SK-N-SH (cell line): ENCODE results near the gene USO1. TPM values are rescaled to one million over a fixed set of nuclear protein-coding genes. Genes with fewer than 3 reads are reported as not detected.

Experiments used
- CTCF ChIA-PET: fragments of 300-600, 350-600 bp; formaldehyde crosslinking; extraction: SDS; loops from one replicate; lab custom pipeline; 2021; lab: Yijun Ruan, JAX
- POLR2A ChIA-PET: fragments of 350-600 bp; sonication (Branson Sonifier 250); formaldehyde crosslinking; extraction: SDS; loops from one replicate; lab custom pipeline; 2020; ENCODE audit warnings: antibody characterized with exemption, inconsistent platforms; lab: Yijun Ruan, JAX
- DNase-seq: peaks from one replicate; pipeline ENCODE4 v3.0.0; 2012
- H2AFZ ChIP-seq: fragments of 200-600 bp; sonication (generic); 2 replicates; pipeline ENCODE4 v1.8.1; 2016; ENCODE audit warnings: antibody characterized with exemption, mild to moderate bottlenecking, low read depth
- H3F3A ChIP-seq: fragments of 200-600 bp; sonication (generic); replicated peaks from 2 replicates; pipeline ENCODE3; 2016; ENCODE audit warnings: antibody characterized with exemption, mild to moderate bottlenecking; ENCODE audit not compliant: insufficient read depth
- H3K27ac ChIP-seq, 2 experiments: fragments of 200-500 bp in 1 of 2; fragments of 200-600 bp in 1 of 2; sonication (Bioruptor generic) in 1 of 2; sonication (generic), shearing (Covaris generic) in 1 of 2; 2 replicates each; pipeline versions ENCODE4 v1.5.1 to v1.6.1; 2014 to 2016; ENCODE audit warnings: low read depth in 2 of 2, inconsistent platforms in 1 of 2, low read length in 1 of 2, mild to moderate bottlenecking in 1 of 2, mixed read lengths in 1 of 2
- H3K27me3 ChIP-seq: fragments of 200-600 bp; sonication (generic), shearing (Covaris generic); 2 replicates; pipeline ENCODE4 v1.6.1; 2016; ENCODE audit warnings: mixed run types; ENCODE audit not compliant: insufficient read depth
- H3K36me3 ChIP-seq, 2 experiments: fragments of 200-500 bp in 1 of 2; fragments of 200-600 bp in 1 of 2; sonication (Bioruptor generic) in 1 of 2; sonication (generic) in 1 of 2; replicated peaks in 1 of 2; 2 replicates each; pipeline versions ENCODE3 to v1.5.1; 2014 to 2016; ENCODE audit warnings: low read length in 1 of 2, mild to moderate bottlenecking in 1 of 2; ENCODE audit not compliant: insufficient read depth in 2 of 2, control insufficient read depth in 1 of 2
- H3K4me1 ChIP-seq, 2 experiments: fragments of 200-500 bp in 1 of 2; fragments of 200-600 bp in 1 of 2; sonication (Bioruptor generic) in 1 of 2; sonication (generic), shearing (Covaris generic) in 1 of 2; 2 replicates each; pipeline versions ENCODE4 v1.5.1 to v1.6.1; 2014 to 2016; ENCODE audit warnings: low read depth in 1 of 2, low read length in 1 of 2, mixed run types in 1 of 2; ENCODE audit not compliant: insufficient read depth in 2 of 2, control insufficient read depth in 1 of 2
- H3K4me2 ChIP-seq: fragments of 200-600 bp; sonication (generic), shearing (Covaris generic); 2 replicates; pipeline ENCODE4 v1.6.1; 2017; ENCODE audit warnings: mixed run types
- H3K4me3 ChIP-seq, 2 experiments: fragments of 200-500 bp in 1 of 2; fragments of 200-600 bp in 1 of 2; sonication (Bioruptor generic) in 1 of 2; sonication (generic), shearing (Covaris generic) in 1 of 2; 2 replicates each; pipeline versions ENCODE4 v1.5.1 to v1.8.1; 2014 to 2016; ENCODE audit warnings: low read depth in 2 of 2, inconsistent platforms in 1 of 2, low read length in 1 of 2, mild to moderate bottlenecking in 1 of 2, mixed read lengths in 1 of 2, moderate library complexity in 1 of 2
- H3K79me2 ChIP-seq: fragments of 200-600 bp; sonication (generic); 2 replicates; pipeline ENCODE4 v1.8.1; 2017; ENCODE audit warnings: mild to moderate bottlenecking; ENCODE audit not compliant: insufficient read depth
- H3K9ac ChIP-seq: fragments of 200-600 bp; sonication (generic); 2 replicates; pipeline ENCODE4 v1.6.1; 2017; ENCODE audit warnings: mixed run types
- H3K9me2 ChIP-seq: fragments of 200-600 bp; sonication (generic); 2 replicates; pipeline ENCODE4 v1.6.1; 2017; ENCODE audit warnings: mixed run types
- H3K9me3 ChIP-seq: fragments of 200-600 bp; sonication (generic); 2 replicates; pipeline ENCODE4 v1.6.1; 2017; ENCODE audit warnings: mixed run types, mild to moderate bottlenecking, moderate library complexity
- H4K20me1 ChIP-seq: fragments of 200-600 bp; sonication (generic); 2 replicates; pipeline ENCODE4 v1.6.1; 2017; ENCODE audit warnings: mild to moderate bottlenecking, mixed run types; ENCODE audit not compliant: insufficient read depth
- CHD2 ChIP-seq: fragments of 150-350 bp; IDR thresholded peaks from 2 replicates; pipeline ENCODE4 v1.6.1; 2018; ENCODE audit warnings: low read length; ENCODE audit not compliant: partially characterized antibody
- EP300 ChIP-seq, 2 experiments: IDR thresholded peaks; 2 replicates each; pipeline versions ENCODE4 v1.4.0 to v1.6.1; 2012; ENCODE audit warnings: borderline replicate concordance in 1 of 2, low read depth in 1 of 2, low read length in 1 of 2
- EZH2phosphoT487 ChIP-seq: fragments of 200-600 bp; sonication (generic); IDR thresholded peaks from 2 replicates; pipeline ENCODE4 v1.6.1; 2017; ENCODE audit warnings: low read depth, mixed run types, mild to moderate bottlenecking, antibody characterized with exemption, moderate library complexity, borderline replicate concordance
- FOSL2 ChIP-seq: IDR thresholded peaks from 2 replicates; pipeline ENCODE4 v1.4.0; 2012; ENCODE audit warnings: low read depth, mild to moderate bottlenecking, moderate library complexity, borderline replicate concordance
- GABPA ChIP-seq: IDR thresholded peaks from 2 replicates; pipeline ENCODE4 v1.4.0; 2012; ENCODE audit warnings: low read depth, mild to moderate bottlenecking
- JUND ChIP-seq: IDR thresholded peaks from 2 replicates; pipeline ENCODE4 v1.4.0; 2012
- MAX ChIP-seq: IDR thresholded peaks from 2 replicates; pipeline ENCODE4 v1.4.0; 2012; ENCODE audit warnings: low read depth
- MEF2A ChIP-seq: IDR thresholded peaks from 2 replicates; pipeline ENCODE4 v1.4.0; 2012; ENCODE audit warnings: low read depth, borderline replicate concordance
- NFIC ChIP-seq: IDR thresholded peaks from 2 replicates; pipeline ENCODE4 v1.4.0; 2012; ENCODE audit warnings: borderline replicate concordance
- NRF1 ChIP-seq: IDR thresholded peaks from 2 replicates; pipeline ENCODE4 v1.6.1; 2012; ENCODE audit warnings: low read depth, mild to moderate bottlenecking, low read length
- POLR2AphosphoS5 ChIP-seq: IDR thresholded peaks from 2 replicates; pipeline ENCODE4 v1.6.1; 2012; ENCODE audit warnings: low read depth, low read length
- RAD21 ChIP-seq: IDR thresholded peaks from 2 replicates; pipeline ENCODE4 v1.6.1; 2012; ENCODE audit warnings: mild to moderate bottlenecking, low read length
- RCOR1 ChIP-seq: fragments of 150-350 bp; IDR thresholded peaks from 2 replicates; pipeline ENCODE4 v1.6.1; 2017; ENCODE audit warnings: antibody characterized with exemption, low read length
- RFX5 ChIP-seq: IDR thresholded peaks from 2 replicates; pipeline ENCODE4 v1.6.1; 2012; ENCODE audit warnings: mild to moderate bottlenecking, improper control_type of control experiment, low read length
- RXRA ChIP-seq: IDR thresholded peaks from 2 replicates; pipeline ENCODE4 v1.4.0; 2012; ENCODE audit warnings: low read depth, mild to moderate bottlenecking, borderline replicate concordance
- SMC3 ChIP-seq: IDR thresholded peaks from 2 replicates; pipeline ENCODE4 v1.6.1; 2012; ENCODE audit warnings: low read depth, low read length, improper control_type of control experiment
- TAF1 ChIP-seq: IDR thresholded peaks from 2 replicates; pipeline ENCODE4 v1.6.1; 2012; ENCODE audit warnings: low read depth, mild to moderate bottlenecking, low read length, moderate library complexity, borderline replicate concordance
- TEAD4 ChIP-seq: IDR thresholded peaks from 2 replicates; pipeline ENCODE4 v1.4.0; 2012; ENCODE audit warnings: mild to moderate bottlenecking, borderline replicate concordance; ENCODE audit not compliant: insufficient read depth
- USF1 ChIP-seq: IDR thresholded peaks from 2 replicates; pipeline ENCODE4 v1.4.0; 2012; ENCODE audit warnings: low read depth, borderline replicate concordance
- YY1 ChIP-seq: IDR thresholded peaks from 2 replicates; pipeline ENCODE4 v1.4.0; 2012; ENCODE audit warnings: low read depth, mild to moderate bottlenecking
- WGBS: methylation state at CpG from one replicate; pipeline ENCODE4 v1.1.6; 2017; ENCODE audit warnings: low lambda C conversion rate; 5-methylcytosine and 5-hydroxymethylcytosine counted together
- polyA plus RNA-seq, 3 experiments: library from polyadenylated mRNA; depleted of rRNA; stranded (reverse); fragments of >200 nt; gene quantifications; 2 replicates each; pipeline ENCODE4 v1.2.3, GENCODE V29; 2012
- TF ChIP-seq, protein P1 (sequence below): fragments of 150-350 bp; IDR thresholded peaks from 2 replicates; pipeline ENCODE4 v1.6.1; 2016; ENCODE audit warnings: mild to moderate bottlenecking, low read depth, low read length
- TF ChIP-seq, protein P2 (sequence below): fragments of 150-350 bp; IDR thresholded peaks from 2 replicates; pipeline ENCODE4 v1.6.1; 2017; ENCODE audit warnings: antibody characterized with exemption, low read length, low read depth, borderline replicate concordance

Gene USO1
- polyA plus RNA-seq, 1 of the 3 experiments (the other 2 are of a cell fraction): 25.6 TPM

DNA sequence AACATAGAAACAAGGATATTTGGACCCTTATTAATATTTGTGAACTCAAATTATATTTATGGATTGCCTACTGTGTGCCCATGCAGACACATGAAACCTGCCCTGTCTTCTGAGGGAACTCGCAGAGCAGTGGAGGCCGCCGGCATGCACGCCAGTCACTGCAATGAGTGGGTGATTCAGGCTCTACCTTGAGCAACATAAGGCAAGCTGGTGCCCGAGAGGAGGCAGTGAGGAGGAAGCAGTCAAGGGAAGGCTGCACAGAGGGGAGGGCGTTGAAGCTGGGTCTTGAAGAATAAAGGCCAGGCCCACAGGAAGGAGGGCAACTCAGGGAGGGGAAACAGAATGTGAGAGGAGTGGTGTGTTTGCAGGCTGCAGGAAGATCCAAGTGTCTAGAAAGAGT is 125.1 kb downstream of the USO1 start:
- POLR2A ChIA-PET: no interaction called here

GRCh38 chr4:75858721-75859120 is 134.3 kb downstream of the USO1 start:
- Histone ChIP-seq H3F3A (no peaks in the 10 kb centered on the region), H3K9ac (no peak overlapping the region), H3K27me3 (no peaks in the 10 kb centered on the region; the same call in 1 of the 2 replicates), H3K4me3 (no peak overlapping the region), H3K4me1 (no peaks in the 10 kb centered on the region), H3K79me2 (no peaks in the 10 kb centered on the region), H3K9me3 (no peaks in the 10 kb centered on the region), H3K4me2 (no peak overlapping the region), H3K27ac (no peak overlapping the region), H3K36me3 (no peaks in the 10 kb centered on the region), H2AFZ (no peak overlapping the region), H3K9me2 (no peaks in the 10 kb centered on the region), H4K20me1 (no peaks in the 10 kb centered on the region)
- 43% methylated on average over 1 of the region's 1 CpG for WGBS
- no peak for DNase-seq
- POLR2A ChIA-PET: no interaction called here
- CTCF ChIA-PET: no interaction called here
- TF ChIP-seq EP300 (IDR thresholded peaks at IDR 0.05; ENCODE audit: borderline replicate concordance in 1 of 2, low read depth in 1 of 2, low read length in 1 of 2) (no peak), MEF2A (no peak), RXRA (no peak), TAF1 (no peak), EZH2phosphoT487 (no peak), JUND (no peak), YY1 (no peak), NRF1 (no peak)
- TF ChIP-seq, protein P1, sequence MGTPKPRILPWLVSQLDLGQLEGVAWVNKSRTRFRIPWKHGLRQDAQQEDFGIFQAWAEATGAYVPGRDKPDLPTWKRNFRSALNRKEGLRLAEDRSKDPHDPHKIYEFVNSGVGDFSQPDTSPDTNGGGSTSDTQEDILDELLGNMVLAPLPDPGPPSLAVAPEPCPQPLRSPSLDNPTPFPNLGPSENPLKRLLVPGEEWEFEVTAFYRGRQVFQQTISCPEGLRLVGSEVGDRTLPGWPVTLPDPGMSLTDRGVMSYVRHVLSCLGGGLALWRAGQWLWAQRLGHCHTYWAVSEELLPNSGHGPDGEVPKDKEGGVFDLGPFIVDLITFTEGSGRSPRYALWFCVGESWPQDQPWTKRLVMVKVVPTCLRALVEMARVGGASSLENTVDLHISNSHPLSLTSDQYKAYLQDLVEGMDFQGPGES: no peak

More for the DNA sequence above, 125.1 kb downstream of the USO1 start:
- no peaks in the 10 kb centered on the region for H3K79me2 ChIP-seq
- no peaks in the 10 kb centered on the region for H4K20me1 ChIP-seq
- no peaks in the 10 kb centered on the region for H3F3A ChIP-seq
- H3K27me3 ChIP-seq: no peaks in the 10 kb centered on the region; the same call in 1 of the 2 replicates
- DNase-seq: no peak
- no peak overlapping the region for H2AFZ ChIP-seq
- CTCF ChIA-PET: interaction anchor here (1.5 kb wide), 1 partner anchor 15 kb away, joined by 3 read pairs; no protein-coding TSS in a partner anchor
- no peaks in the 10 kb centered on the region for H3K36me3 ChIP-seq
- no peak overlapping the region for H3K9ac ChIP-seq
- no peak overlapping the region for H3K4me3 ChIP-seq
- H3K9me2 ChIP-seq: no peaks in the 10 kb centered on the region
- 91% methylated on average over 6 of the region's 6 CpGs for WGBS
- H3K4me1 ChIP-seq: no peaks in the 10 kb centered on the region
- no peak overlapping the region for H3K4me2 ChIP-seq
- H3K27ac ChIP-seq: no peak overlapping the region
- TF ChIP-seq FOSL2: no peak
- no peak for TF ChIP-seq EP300 (IDR thresholded peaks at IDR 0.05; ENCODE audit: borderline replicate concordance in 1 of 2, low read depth in 1 of 2, low read length in 1 of 2)
- no peak for TF ChIP-seq GABPA
- TF ChIP-seq TEAD4: no peak
- TF ChIP-seq RCOR1: no peak
- no peak for TF ChIP-seq NRF1
- no peak for TF ChIP-seq JUND
- TF ChIP-seq USF1: no peak
- no peak for TF ChIP-seq MAX
- TF ChIP-seq, protein P2, sequence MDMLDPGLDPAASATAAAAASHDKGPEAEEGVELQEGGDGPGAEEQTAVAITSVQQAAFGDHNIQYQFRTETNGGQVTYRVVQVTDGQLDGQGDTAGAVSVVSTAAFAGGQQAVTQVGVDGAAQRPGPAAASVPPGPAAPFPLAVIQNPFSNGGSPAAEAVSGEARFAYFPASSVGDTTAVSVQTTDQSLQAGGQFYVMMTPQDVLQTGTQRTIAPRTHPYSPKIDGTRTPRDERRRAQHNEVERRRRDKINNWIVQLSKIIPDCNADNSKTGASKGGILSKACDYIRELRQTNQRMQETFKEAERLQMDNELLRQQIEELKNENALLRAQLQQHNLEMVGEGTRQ: no peak
- TF ChIP-seq RFX5: no peak
- no peak for TF ChIP-seq SMC3
- no peak for TF ChIP-seq RAD21
- no peak for TF ChIP-seq YY1
- no peak for TF ChIP-seq POLR2AphosphoS5
- no peak for TF ChIP-seq NFIC
- TF ChIP-seq CHD2: no peak
- TF ChIP-seq, all 33 proteins: peak for 0
- no peaks in the 10 kb centered on the region for H3K9me3 ChIP-seq
